ENCODE data around the gene TBX4.

DNA sequence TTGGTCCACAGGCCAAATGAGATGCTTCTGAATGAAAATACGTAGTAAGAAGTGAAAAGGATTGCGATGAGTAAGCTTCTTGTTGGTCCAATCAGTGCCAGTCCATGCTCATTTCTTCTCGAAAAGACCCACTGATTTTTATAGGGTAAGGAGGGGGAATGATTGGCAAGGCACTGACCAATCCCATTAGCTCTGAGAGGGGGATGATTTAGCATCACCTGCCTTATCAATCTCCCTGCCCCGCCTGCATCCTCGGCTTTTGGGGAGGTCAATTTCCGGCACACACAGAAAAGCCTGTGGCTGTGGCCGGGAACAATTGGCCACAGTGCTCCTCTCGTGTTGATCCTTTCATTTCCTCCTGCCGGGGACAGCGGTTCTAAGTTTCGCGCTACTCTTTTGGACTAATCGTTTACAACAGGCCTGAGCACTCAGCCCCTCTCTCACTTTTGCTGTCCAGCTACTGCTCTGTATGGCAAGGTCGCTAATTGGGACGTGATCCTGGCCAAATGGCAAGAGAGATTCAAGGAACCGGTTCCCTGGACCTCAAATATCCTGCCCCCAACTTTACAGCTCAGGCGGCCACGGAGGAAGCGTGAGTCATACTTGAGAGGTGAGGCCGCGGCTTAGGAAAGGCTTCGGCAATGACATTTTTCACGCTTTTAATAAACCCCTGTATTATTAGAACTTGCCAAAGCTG, 43.1 kb downstream of the TBX4 start:
- TF ChIP-seq EZH2 (IDR thresholded peaks at IDR 0.05) (no peak), POLR2AphosphoS5 (IDR thresholded peaks at IDR 0.05; ENCODE audit: borderline replicate concordance, low read depth, low read length) (no peak)
